Colonic mucosa (tissue), 4 donors: ENCODE measurements around the gene CSNK1D. TPM values are rescaled to one million over a fixed set of nuclear protein-coding genes. Genes with fewer than 3 reads are reported as not detected.
"Not testable (repeated sequence)": the region's sequence is repeated elsewhere in the genome, so short reads cannot be mapped to it uniquely, and the experiment has no call there.

Experiments
- DNase-seq: peaks from one replicate; pipeline ENCODE4 v3.0.0-alpha.2; 2020
- H3K27ac ChIP-seq: fragments of 200-600 bp; one replicate; pipeline ENCODE4 v1.8.0; 2021
- H3K27me3 ChIP-seq: fragments of 200-600 bp; one replicate; pipeline ENCODE4 v1.8.0; 2021
- H3K36me3 ChIP-seq: fragments of 200-600 bp; one replicate; pipeline ENCODE4 v1.8.0; 2021
- H3K4me1 ChIP-seq: fragments of 200-600 bp; one replicate; pipeline ENCODE4 v1.8.0; 2021; ENCODE audit warnings: mild to moderate bottlenecking
- H3K4me3 ChIP-seq: fragments of 200-600 bp; one replicate; pipeline ENCODE4 v1.8.0; 2021
- H3K9ac ChIP-seq, 2 donors: one replicate each; pipeline ENCODE4 v1.7.0; 2013; ENCODE audit warnings: control low read depth in 2 of 2, low read depth in 2 of 2, low read length in 2 of 2
- H3K9me3 ChIP-seq: fragments of 200-600 bp; one replicate; pipeline ENCODE4 v1.8.0; 2021
- intact Hi-C: fragments of 100-400 bp; cut with DNase I; formaldehyde crosslinking; loops from one replicate; pipeline ENCODE4 v1.14.1; 2022
- total RNA-seq, 2 donors: library from RNA; stranded (reverse); fragmentation: NEBNext Ultra II Directional in 1 of 2; extraction: Animal tissue kit (Norgen Biotek cat#: 25700) in 1 of 2; gene quantifications; one replicate each; pipeline ENCODE4 v1.2.1, GENCODE V29; 2021
- TF ChIP-seq, protein P1 (sequence below): fragments of 200-600 bp; IDR thresholded peaks from one replicate; pipeline ENCODE4 v1.8.0; 2022; ENCODE audit warnings: antibody characterized with exemption, mild to moderate bottlenecking
- donor health status: healthy.
- donor health status: DM: no; HTN: no; CAD: no.
- donor health status: DM: no; HTN: no; CAD: no.

The CSNK1D gene
- total RNA-seq, 2 donors from 2014 or later, result 136 to 138 TPM

DNA sequence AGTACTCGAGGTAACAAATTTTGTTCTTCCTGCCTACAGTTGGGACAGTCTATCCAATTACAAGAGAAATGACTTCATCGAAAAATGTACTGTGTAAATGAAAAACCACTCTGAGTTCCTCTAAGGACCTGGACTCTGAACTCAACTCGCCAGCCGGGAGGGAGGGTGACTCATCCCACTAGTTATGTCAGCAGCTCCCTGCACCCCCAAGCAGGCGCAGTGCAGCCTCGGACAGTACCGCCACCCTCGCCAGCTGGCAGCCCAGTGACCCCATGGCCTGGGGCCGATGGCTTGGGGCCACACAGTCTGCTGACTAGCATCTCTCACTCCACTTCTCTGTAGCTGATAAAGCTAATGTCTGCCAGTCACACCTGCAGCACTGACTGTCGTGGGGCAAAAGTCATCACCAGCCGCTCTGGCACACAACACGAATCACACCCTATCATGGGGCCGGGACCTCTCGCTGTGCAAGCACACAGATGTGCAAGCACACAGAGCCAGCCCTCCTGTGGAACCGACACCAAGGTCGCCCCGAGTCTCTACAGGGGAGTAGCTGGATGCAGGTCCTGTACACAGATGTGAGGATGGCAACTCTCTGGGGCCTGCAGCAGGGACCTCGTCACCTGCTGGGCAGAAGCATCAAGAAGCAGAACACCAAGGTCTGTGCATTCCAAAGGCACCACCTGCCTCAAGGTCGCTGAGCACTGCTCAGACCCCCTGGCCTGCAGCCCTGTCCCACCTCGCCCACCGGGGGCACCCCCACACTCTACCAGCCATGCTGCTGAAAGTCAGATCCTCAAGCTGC, 5.7 kb downstream of the CSNK1D start:
- no peak overlapping the region for H3K4me3 ChIP-seq
- H3K36me3 ChIP-seq, result peaks cover 25% of the 10 kb centered on the region
- no peaks in the 10 kb centered on the region for H3K27me3 ChIP-seq
- intact Hi-C loops, result no loop called here
- peak; percentile 94 for DNase-seq
- H3K27ac ChIP-seq, result peak overlapping the region; percentile 90
- TF ChIP-seq, protein P1, sequence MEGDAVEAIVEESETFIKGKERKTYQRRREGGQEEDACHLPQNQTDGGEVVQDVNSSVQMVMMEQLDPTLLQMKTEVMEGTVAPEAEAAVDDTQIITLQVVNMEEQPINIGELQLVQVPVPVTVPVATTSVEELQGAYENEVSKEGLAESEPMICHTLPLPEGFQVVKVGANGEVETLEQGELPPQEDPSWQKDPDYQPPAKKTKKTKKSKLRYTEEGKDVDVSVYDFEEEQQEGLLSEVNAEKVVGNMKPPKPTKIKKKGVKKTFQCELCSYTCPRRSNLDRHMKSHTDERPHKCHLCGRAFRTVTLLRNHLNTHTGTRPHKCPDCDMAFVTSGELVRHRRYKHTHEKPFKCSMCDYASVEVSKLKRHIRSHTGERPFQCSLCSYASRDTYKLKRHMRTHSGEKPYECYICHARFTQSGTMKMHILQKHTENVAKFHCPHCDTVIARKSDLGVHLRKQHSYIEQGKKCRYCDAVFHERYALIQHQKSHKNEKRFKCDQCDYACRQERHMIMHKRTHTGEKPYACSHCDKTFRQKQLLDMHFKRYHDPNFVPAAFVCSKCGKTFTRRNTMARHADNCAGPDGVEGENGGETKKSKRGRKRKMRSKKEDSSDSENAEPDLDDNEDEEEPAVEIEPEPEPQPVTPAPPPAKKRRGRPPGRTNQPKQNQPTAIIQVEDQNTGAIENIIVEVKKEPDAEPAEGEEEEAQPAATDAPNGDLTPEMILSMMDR, result no peak
- peak overlapping the region; percentile 65 to 77 for H3K9ac ChIP-seq
- H3K9me3 ChIP-seq, result no peaks in the 10 kb centered on the region
- peaks cover 49% of the 10 kb centered on the region for H3K4me1 ChIP-seq

DNA sequence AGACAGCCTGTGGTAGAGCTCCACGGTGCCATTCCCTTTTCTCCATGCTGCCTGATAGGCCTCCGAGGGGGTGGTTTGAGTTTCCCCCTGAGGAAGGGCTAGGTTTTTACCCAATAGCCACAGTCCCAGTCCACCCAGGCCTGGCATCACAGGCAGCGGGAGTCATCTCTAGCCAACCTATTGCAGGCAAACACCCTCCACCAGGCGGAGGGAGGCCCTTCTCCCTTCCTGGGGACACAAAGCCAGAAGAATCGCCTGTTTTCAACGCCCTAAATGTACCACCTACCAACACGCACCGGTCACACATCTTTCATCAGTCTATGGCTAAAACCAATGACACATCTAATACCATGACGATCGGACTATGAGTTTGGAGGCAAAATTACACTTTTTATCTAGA, 7.4 kb downstream of the CSNK1D start:
- Histone ChIP-seq H3K27ac (no peak overlapping the region), H3K27me3 (no peaks in the 10 kb centered on the region), H3K4me1 (peaks cover 45% of the 10 kb centered on the region), H3K9me3 (no peaks in the 10 kb centered on the region), H3K36me3 (peaks cover 35% of the 10 kb centered on the region), H3K9ac (peak overlapping the region in 1 of 2 donors; percentile 77), H3K4me3 (no peak overlapping the region)
- TF ChIP-seq, protein P1, result no peak
- DNase-seq, result no peak
- intact Hi-C loops, result no loop called here

GRCh38 chr17:82263641-82264040, 9.9 kb downstream of the CSNK1D start:
- Histone ChIP-seq H3K9ac (no peak overlapping the region), H3K4me3 (no peak overlapping the region), H3K27me3 (no peaks in the 10 kb centered on the region), H3K4me1 (peaks cover 21% of the 10 kb centered on the region), H3K9me3 (no peaks in the 10 kb centered on the region), H3K36me3 (peaks cover 40% of the 10 kb centered on the region), H3K27ac (no peak overlapping the region)
- TF ChIP-seq, protein P1, result no peak
- DNase-seq, result no peak
- intact Hi-C loops, result no loop called here

- intact Hi-C loops, result no loop called here
- peaks cover 40% of the 10 kb centered on the region for H3K36me3 ChIP-seq
- no peaks in the 10 kb centered on the region for H3K27me3 ChIP-seq
- peaks cover 9% of the 10 kb centered on the region for H3K4me1 ChIP-seq
- DNase-seq, result no peak
- no peak overlapping the region for H3K9ac ChIP-seq
- no peaks in the 10 kb centered on the region for H3K9me3 ChIP-seq
- TF ChIP-seq, protein P1, result no peak
- no peak overlapping the region for H3K4me3 ChIP-seq
- no peak overlapping the region for H3K27ac ChIP-seq
Observed at GRCh38 chr17:82262344-82262743, 11.2 kb downstream of the CSNK1D start.

GRCh38 chr17:82259972-82260961, 13.2 kb downstream of the CSNK1D start:
- H3K9me3 ChIP-seq, H3K27ac ChIP-seq, DNase-seq, H3K4me1 ChIP-seq, intact Hi-C loops, H3K9ac ChIP-seq, H3K4me3 ChIP-seq, H3K27me3 ChIP-seq: not testable (repeated sequence)
- peaks cover 34% of the 10 kb centered on the region for H3K36me3 ChIP-seq
